Measurements from ENCODE around the gene PLXNA4.
A peak's percentile ranks its signal among the peaks of the same experiment; 100 is the strongest.

PLXNA4 gene

DNA sequence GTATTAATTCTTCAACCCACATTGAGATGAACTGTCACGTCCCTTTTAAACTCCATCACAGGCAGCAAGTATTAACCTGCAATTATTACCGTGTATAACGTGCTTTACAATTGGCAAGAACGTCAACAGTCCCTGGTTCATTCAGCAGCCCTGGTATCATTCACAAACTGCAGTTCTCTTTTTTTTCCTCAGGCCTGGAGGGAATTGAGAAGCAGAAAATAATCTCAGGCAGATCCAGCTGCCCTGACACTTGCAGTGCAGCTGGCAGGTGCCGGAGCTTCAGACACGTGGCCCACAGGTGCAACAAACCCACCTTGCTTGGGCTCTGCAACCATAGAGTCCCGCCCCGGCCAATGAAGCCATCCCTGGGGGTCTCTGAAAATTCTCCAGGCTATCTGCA, 137.3 kb downstream of the PLXNA4 start:
- DNase-seq: no peak
- no peak for TF ChIP-seq GATA1 (IDR thresholded peaks at IDR 0.05; ENCODE audit: low read depth, low read length)

DNA sequence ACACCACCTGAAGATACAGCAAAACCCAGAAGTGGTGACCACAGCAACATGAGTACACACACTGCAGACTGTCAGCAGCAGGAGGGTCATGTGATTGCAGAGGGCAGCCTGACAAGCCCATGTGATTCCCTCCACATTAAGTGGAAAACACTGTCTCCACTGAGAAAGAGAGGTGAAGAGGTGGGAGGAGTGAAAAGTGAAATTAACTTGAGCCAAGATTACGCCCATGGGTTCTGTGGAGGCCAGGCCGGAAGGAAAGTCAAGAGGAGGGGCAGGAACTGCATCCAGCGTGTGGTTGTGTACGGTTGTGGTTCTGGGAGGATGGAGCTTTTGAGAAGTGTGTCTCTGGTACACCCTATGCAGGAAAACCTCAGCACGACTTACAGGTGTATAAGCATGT, 138.5 kb downstream of the PLXNA4 start:
- no peak for DNase-seq
- TF ChIP-seq POLR2A (IDR thresholded peaks at IDR 0.05; ENCODE audit: low read length): no peak
- no peak for TF ChIP-seq GATA1 (IDR thresholded peaks at IDR 0.05; ENCODE audit: low read depth, low read length)

DNA sequence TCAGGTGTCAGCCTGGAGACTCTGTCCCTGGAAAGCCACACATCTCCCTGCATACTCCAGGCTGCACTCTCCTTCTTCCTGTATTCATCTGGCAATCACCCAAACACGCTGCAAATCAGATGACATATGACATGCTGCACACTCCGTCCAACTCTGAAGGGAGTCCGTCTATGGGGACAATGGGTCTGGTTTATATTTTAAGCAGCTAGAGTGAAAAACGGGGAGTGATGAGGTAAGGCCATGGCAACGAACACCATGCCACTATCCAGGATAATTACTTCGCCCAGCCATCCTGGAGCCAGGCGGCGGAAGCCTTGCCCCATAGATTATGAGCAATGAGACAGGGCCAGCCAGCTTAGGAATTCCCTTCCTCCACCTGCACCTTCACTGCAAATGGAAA, 140.1 kb downstream of the PLXNA4 start:
- TF ChIP-seq GATA1 (IDR thresholded peaks at IDR 0.05; ENCODE audit: low read depth, low read length): no peak
- TF ChIP-seq POLR2A (IDR thresholded peaks at IDR 0.05; ENCODE audit: low read length): no peak
- no peak for DNase-seq

DNA sequence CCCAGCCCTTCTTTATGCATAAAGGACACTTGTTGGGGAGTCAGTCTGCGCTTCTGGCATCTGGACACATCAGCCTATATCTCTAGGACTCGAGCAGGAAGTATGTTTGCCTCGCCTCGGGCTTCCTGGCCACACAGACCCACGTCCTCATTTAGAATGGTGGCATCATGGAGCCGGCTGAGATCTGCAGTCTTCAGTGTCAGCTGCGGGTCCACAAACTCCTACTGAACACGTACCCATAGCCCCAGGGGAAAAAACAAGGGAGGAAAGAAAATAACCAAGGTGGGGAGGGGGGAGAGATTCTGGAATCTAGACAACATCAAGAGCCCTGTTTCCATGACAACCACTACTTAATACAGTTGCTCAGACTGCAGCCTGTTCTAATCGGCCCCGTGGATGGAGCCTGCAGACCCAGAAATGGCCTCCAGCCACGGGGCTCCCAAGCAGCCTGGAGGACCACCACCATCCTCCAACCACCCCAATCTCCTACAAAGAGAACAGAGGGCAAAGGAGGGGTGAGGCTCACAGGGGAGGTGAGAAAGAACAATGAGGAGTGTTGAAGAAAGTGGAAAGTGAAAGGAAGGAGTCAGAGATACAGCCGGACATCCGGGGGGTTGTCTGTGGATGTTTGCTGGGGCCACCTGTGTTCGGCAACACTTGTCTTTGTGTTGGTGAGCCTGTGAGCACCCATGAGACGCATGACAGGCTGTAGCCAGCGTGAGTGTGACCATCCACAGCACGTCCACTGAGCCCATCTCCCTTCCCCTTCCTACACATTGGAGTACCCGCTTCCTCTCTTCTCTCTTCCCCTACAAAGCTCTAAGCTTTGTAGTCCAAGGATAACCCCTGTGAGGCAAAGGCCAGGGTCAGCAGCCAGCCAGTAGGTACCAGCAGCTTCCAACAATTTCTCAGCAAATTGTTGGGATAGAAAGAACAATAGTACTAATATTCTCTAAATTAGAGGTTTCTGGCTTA, 141.0 kb downstream of the PLXNA4 start:
- DNase-seq: no peak
- TF ChIP-seq GATA1 (IDR thresholded peaks at IDR 0.05; ENCODE audit: low read depth, low read length) (no peak), POLR2A (IDR thresholded peaks at IDR 0.05; ENCODE audit: low read length) (no peak)

DNA sequence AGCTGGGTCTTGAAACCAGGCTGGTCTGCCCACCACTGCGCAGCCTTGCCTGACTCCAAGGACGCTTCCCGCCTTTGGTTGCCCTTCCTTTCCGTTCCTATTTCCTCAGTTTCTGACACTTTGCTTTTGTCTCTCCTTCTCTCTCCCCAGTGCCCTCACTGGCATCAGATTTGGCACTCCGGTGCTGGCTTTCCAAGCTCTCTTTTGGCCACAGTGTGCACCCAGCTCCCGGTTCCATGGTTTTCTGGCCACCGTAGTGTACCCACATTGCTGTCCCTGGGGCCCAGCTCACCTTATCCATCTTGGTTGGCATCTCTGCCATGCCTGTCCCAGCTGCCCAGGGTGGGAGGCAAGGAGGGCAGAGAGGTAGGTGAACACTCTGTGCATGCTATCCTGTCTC, 142.2 kb downstream of the PLXNA4 start:
- no peak for TF ChIP-seq POLR2A (IDR thresholded peaks at IDR 0.05; ENCODE audit: low read length)
- DNase-seq: no peak

DNA sequence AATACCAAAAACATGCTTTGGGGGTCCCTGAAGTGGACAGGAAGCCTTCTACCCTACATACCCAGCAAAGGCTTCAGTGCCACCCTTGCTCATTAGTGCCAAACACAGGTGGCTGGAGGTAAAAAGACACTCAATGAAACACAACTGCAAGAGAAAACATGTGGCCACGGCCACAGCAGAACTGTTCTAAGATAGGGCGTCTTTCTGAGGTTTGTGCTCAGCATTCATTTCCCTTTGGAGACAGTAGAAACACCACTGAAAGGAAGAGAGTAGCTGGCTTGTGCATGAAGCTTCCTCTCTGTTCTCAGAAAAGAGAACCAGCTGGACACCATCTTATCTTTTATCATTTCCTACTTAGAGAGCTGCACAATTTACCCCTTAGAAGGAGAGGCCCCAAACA, 143.0 kb downstream of the PLXNA4 start:
- TF ChIP-seq GATA1 (IDR thresholded peaks at IDR 0.05; ENCODE audit: low read depth, low read length) (no peak), POLR2A (IDR thresholded peaks at IDR 0.05; ENCODE audit: low read length) (no peak)
- DNase-seq: no peak

DNA sequence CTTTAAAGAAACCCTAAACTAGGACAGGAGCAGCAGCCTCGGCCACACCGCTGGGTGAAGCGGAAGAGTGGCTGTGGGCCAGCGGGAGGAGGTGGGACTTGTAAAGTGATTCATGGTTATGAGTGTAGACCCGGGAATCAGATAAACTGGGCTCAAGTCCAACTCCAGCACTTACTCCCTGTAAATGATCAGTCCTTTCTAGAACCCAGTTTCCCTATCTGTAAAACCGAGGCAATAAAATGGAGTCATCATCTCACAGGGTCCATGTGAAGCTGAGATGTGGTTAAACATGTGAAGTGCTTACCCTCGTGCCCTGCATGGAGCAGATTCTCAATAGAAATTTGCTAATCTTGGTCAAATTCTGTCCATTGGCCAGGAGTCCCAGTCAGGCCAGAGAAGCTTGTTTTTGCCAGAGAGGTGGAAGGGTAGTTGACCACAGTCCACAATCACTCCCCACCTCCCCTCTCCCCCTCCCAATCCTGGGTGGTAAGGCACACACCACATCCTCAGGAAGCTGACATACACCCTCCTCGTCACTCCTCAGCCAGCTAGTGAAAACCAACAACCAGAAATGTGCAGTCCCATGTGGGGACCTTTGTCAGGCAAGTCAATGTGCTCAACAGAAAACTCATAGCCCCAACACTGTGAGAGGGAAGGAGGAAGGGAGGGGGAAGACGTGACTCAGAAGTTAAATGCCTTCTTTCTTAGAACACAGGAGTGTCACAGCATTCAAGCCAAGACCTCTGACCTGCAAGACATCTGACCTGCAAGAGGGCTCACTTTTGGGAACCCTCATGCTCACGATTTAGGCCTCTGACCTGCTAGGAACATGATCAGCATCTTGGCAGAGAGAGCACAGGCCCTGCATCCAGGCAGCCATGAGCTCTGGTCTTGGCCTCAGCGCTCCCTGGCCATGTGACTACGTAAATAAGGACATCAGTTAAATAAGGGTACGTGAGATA, 145.1 kb downstream of the PLXNA4 start:
- TF ChIP-seq POLR2A (IDR thresholded peaks at IDR 0.05; ENCODE audit: low read length): no peak
- TF ChIP-seq GATA1 (IDR thresholded peaks at IDR 0.05; ENCODE audit: low read depth, low read length): no peak
- peak in 1 of 2 experiments; percentile 4 for DNase-seq

DNA sequence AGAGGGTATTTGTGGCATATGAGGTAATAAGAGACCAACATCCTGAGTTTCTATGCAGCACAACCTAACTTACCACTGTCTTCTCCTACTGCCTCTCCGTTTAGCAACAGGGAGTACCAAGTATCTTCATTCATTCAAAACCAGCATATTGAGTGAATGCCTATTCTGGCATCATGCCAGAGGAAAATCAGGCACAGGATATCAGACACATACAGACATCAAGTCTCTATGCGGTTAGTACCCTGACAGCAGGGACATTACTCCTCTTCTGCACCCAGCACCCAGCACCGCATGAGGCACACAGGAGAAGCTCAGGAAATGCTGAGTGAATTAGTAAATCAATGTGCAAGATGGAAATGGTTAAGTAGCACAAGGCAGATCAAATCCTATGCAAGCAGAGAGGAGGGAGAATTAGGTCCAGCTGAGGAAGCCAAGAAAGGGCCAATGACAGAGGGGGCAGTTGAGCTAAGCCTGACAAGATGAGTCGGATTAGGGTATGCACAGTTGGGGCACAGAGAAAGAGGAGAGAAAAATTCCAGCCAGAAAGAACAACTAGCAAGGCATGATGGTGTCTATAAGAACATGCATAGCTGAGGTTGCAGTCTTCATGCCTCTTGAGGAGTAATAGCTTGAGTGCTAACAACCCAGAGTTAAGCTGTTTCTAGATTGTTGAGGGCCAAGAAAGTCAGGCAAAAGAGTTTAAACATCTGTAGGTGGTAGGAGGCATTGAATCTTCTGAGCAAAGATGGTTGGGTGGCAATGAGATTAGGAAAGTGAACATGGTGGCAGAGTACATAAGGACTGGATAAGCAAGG, 146.0 kb downstream of the PLXNA4 start:
- no peak for DNase-seq
- TF ChIP-seq GATA1 (IDR thresholded peaks at IDR 0.05; ENCODE audit: low read depth, low read length) (no peak), POLR2A (IDR thresholded peaks at IDR 0.05; ENCODE audit: low read length) (no peak)

DNA sequence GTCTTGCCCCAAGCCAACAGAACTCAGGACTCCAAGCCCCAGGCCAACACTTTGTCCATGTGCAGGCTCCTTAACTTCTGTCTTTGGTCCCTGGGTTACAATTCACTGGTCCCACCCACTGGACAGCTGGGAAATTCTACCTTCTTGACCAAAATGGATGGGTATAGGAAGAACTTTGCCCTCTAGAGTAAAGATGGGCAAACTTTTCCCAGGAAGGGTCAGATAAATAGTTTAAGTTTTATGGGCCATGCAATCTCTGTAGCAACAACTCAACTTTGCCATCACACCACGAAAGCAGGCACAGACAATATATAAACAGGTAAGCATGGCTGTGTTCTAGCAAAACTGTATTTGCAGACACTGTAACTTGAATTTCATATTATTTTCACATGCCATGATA, 147.1 kb downstream of the PLXNA4 start:
- DNase-seq: no peak
- TF ChIP-seq GATA1 (IDR thresholded peaks at IDR 0.05; ENCODE audit: low read depth, low read length) (no peak), POLR2A (IDR thresholded peaks at IDR 0.05; ENCODE audit: low read length) (no peak)

DNA sequence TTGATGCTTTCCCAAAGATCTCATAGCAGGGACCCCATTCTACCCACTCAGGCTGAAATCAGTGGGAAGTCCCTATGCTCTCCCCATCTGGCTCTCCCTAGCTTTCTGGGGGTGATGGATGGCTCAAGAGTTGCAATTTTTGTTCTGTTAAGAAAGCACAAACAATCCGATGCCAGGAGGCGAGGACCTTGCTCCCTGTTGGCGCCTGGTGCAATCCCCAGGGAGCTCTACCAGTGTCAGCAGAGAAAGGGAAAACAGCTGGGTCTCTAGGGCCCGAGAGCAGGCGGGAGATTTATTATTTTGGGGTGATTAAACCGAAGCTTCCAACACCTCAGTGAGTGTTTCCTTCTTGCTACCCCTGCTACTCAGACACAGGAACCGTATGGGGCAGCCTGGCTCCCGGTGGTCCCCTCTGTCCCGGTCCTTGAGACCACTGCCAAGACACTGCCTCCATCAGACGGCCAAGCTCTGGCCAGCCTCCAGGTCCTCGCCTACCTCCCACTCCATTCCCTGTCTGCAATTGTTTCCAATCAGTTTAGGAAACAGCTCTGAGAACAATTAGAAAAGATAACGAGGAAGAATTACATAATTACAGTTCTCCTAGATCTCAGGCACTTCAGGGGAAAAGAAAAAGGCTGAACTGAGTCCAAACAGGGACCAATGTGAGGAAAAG, 147.9 kb downstream of the PLXNA4 start:
- TF ChIP-seq GATA1 (IDR thresholded peaks at IDR 0.05; ENCODE audit: low read depth, low read length): no peak
- TF ChIP-seq POLR2A (IDR thresholded peaks at IDR 0.05; ENCODE audit: low read length): no peak
- no peak for DNase-seq

DNA sequence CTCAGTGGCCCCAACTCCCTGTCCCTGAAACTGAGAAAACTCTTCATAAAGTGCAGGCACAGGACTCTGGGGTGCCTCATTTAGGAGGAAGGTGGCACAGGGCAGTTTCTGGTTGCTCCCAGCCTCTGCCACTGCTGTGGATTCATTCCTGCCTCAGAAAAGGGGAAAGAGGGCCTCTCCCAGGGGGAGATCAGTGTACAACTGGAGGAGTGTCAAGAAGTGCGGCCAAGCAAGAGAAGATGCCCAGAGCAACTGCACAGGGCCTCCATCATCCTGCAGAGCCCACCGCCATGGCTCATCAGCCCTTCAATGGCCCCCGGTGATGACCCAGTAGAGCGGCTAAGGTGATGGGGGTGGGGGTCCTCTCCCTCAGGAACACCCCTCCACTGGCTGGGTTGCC, 150.3 kb downstream of the PLXNA4 start:
- no peak for DNase-seq
- TF ChIP-seq POLR2A (IDR thresholded peaks at IDR 0.05; ENCODE audit: low read length) (no peak), GATA1 (IDR thresholded peaks at IDR 0.05; ENCODE audit: low read depth, low read length) (no peak)

DNA sequence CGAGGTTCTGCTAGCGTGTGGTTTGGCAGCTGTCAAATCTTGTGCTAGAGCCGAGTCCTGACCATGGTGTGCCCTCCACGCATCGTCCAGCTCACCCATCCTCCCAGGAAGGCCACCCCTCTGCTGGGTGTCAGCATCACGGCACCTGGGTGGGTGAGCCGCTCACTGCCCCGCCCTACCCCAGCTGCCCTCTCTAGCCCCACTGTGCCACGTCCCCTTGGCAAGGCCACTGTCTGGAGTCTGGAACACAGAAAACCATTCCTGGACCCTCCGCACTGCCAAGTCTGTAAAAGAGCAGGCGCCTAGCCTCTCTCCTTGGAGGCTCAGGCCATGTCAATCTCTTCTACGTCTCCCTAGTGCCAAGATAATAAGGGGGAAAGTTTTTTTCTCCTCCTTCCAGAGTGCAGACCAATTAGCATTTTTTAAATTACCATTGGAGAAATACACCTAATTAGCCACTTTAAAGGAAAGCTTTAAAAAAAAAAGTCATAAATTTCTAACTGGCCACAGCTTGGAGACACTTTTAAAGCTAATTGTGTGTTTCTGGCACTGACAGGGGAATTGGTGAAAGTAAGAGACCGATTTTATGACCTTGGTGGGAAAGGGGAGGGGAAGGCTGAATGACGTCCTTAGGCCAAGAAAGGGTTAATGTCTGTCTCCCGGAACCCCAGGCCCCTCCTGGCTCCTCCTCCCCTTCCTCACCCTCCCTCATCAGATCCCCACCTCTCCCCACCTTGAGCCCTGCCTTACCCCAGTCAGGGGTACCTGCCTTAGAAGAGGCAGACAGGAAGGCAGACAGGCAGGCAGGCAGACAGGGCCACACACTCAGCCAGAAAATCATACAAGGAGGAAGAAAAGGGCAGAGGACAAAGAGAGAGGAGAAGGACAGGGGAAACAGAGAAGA, 151.2 kb downstream of the PLXNA4 start:
- DNase-seq: no peak
- TF ChIP-seq GATA1 (IDR thresholded peaks at IDR 0.05; ENCODE audit: low read depth, low read length): no peak
- no peak for TF ChIP-seq POLR2A (IDR thresholded peaks at IDR 0.05; ENCODE audit: low read length)

All from erythroblast (primary cell).